Measurements from ENCODE around the gene SLC25A13.
"Not testable (repeated sequence)": the region's sequence is repeated elsewhere in the genome, so short reads cannot be mapped to it uniquely, and the experiment has no call there.

SLC25A13 gene

DNA sequence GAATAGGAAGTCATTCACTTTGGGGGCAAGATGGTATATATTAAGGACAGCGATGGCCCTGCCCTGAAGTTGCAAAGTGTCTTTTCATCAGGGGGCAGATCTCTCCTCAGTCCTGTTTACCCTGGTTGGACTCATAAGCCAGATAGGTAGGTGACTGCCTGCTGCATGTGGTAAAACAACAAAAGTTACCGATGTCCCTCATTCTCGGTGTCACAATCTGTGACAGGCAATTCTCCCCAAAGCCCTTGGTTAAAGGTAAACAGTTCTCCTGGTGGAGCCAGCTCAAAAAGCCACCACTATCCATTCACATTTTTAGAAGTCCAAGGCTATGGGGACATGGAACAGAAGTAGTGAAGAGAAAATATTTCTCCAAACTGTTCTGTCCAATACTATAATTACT, 9.9 kb upstream of the SLC25A13 start:
- H3K4me3 ChIP-seq (ENCODE audit: control insufficient read depth, low read depth, low read length) = no peak overlapping the region

DNA sequence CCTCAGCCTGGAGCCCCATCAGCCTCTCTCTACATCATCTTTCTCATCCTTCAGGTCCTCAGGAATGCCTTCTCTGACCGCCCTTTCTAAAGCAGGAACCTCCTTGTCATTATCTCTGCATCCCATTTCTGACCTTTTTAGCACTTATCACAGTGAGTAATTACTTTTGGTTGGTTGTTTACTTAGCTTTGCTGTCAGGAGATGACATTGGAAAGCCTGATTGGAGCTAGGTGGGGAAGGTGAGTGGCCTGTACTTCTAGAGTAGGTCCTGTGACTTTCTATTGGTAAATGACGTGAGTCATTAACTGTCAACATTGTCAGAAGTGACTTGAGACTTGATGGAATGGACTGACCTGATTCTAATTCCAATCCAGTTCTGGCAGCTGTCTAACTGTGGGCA, 9.3 kb upstream of the SLC25A13 start:
- no peak for DNase-seq (ENCODE audit: low read depth)
- TF ChIP-seq, protein P1, sequence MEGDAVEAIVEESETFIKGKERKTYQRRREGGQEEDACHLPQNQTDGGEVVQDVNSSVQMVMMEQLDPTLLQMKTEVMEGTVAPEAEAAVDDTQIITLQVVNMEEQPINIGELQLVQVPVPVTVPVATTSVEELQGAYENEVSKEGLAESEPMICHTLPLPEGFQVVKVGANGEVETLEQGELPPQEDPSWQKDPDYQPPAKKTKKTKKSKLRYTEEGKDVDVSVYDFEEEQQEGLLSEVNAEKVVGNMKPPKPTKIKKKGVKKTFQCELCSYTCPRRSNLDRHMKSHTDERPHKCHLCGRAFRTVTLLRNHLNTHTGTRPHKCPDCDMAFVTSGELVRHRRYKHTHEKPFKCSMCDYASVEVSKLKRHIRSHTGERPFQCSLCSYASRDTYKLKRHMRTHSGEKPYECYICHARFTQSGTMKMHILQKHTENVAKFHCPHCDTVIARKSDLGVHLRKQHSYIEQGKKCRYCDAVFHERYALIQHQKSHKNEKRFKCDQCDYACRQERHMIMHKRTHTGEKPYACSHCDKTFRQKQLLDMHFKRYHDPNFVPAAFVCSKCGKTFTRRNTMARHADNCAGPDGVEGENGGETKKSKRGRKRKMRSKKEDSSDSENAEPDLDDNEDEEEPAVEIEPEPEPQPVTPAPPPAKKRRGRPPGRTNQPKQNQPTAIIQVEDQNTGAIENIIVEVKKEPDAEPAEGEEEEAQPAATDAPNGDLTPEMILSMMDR (conservative IDR thresholded peaks at IDR 0.05; ENCODE audit: control insufficient read depth, insufficient read depth, low read depth, low read length) = no peak

More for the DNA sequence above, 9.9 kb upstream of the SLC25A13 start:
- no peak for DNase-seq (ENCODE audit: low read depth)
- TF ChIP-seq, protein P1 (conservative IDR thresholded peaks at IDR 0.05; ENCODE audit: control insufficient read depth, insufficient read depth, low read depth, low read length) = no peak

GRCh38 chr7:96330193-96330592, 8.3 kb upstream of the SLC25A13 start:
- DNase-seq (ENCODE audit: low read depth) = no peak
- TF ChIP-seq, protein P1 (conservative IDR thresholded peaks at IDR 0.05; ENCODE audit: control insufficient read depth, insufficient read depth, low read depth, low read length) = no peak
- no peak overlapping the region for H3K4me3 ChIP-seq (ENCODE audit: control insufficient read depth, low read depth, low read length)

More for the DNA sequence above, 9.3 kb upstream of the SLC25A13 start:
- no peak overlapping the region for H3K4me3 ChIP-seq (ENCODE audit: control insufficient read depth, low read depth, low read length)

DNA sequence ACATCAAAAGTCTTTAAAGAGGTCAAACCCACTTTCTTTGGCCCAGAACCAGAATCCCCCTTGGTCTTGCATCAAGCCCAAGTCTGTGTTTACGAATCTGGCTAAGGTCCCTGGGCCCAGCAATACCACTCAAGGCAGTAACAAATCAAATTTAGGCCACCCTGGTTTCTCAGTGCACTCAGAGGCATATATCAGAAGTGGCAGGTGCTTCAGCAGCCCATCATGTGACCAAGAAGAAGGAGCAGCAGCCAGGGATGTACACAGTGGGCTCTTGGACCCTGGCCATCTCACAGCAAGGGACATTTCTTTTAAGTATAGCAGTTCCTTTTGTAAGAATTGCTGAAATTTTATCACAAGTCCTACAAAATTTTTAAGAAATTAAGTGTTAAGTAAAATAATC, 7.3 kb upstream of the SLC25A13 start:
- DNase-seq (ENCODE audit: low read depth) = no peak
- no peak overlapping the region for H3K4me3 ChIP-seq (ENCODE audit: control insufficient read depth, low read depth, low read length)
- TF ChIP-seq, protein P1 (conservative IDR thresholded peaks at IDR 0.05; ENCODE audit: control insufficient read depth, insufficient read depth, low read depth, low read length) = no peak

GRCh38 chr7:96328016-96328415, 6.1 kb upstream of the SLC25A13 start:
- no peak for DNase-seq (ENCODE audit: low read depth)
- H3K4me3 ChIP-seq (ENCODE audit: control insufficient read depth, low read depth, low read length) = no peak overlapping the region
- TF ChIP-seq, protein P1 (conservative IDR thresholded peaks at IDR 0.05; ENCODE audit: control insufficient read depth, insufficient read depth, low read depth, low read length) = no peak

- DNase-seq (ENCODE audit: low read depth) = no peak
- H3K4me3 ChIP-seq (ENCODE audit: control insufficient read depth, low read depth, low read length) = no peak overlapping the region
- TF ChIP-seq, protein P1 (conservative IDR thresholded peaks at IDR 0.05; ENCODE audit: control insufficient read depth, insufficient read depth, low read depth, low read length) = no peak
Observed at GRCh38 chr7:96327429-96327828, 5.5 kb upstream of the SLC25A13 start.

DNA sequence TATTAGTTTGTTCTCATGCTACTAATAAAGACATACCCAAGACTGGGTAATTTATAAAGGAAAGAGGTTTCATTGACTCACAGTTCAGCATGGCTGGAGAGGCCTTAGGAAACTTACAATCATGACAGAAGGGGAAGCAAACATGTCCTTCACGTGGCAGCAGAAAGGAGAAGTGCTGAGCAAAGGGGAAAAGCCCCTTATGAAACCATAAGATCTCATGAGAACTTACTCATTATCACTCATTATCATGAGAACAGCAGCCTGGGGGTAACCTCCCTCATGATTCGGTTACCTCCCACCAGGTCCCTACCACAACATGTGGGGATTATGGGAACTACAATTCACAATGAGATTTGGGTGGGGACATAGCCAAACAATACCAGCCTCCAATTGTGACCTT, 4.9 kb upstream of the SLC25A13 start:
- not testable (repeated sequence) for H3K4me3 ChIP-seq (ENCODE audit: control insufficient read depth, low read depth, low read length); DNase-seq (ENCODE audit: low read depth)

Data from fibroblast of mammary gland (primary cell).